Iris pigment epithelial cell (primary cell): ENCODE measurements around the gene ITGA11.

ENCODE experiments used
- DNase-seq: peaks from one replicate; pipeline ENCODE4 v3.0.0-alpha.2; 2011; ENCODE audit warnings: low read depth

ITGA11 gene

DNA sequence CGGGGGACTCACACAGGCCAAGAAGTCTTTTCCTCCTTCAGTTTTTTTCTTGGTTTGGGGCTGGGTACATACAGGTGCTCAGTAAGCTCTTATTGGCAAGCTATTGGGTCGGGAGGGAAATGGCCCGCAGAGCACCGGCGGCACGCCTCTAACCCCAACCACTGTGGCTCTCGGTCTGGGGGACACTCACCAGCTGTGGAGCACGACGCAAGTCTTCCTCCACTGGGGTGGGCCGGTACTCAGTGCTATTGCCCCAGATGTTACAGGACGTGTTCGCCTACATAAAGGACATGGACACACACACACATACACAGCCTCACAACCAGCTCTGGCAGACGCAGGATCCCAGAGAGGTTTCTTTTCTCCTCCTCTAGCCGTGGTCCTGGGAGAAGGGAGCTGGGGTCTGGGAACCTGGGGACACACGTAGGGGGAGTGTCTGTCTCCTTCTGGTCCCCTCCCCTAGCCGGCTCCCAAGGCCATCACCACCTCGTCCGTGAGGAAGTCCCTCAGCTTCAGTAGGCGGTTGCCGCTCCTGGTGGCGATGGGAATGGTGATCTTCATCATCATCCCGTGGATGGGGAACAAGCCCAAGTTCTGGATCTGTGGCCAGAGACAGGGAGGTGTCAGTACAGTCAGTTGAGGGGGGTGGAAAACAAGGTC lies 121.0 kb downstream of the ITGA11 start:
- DNase-seq, result no peak

DNA sequence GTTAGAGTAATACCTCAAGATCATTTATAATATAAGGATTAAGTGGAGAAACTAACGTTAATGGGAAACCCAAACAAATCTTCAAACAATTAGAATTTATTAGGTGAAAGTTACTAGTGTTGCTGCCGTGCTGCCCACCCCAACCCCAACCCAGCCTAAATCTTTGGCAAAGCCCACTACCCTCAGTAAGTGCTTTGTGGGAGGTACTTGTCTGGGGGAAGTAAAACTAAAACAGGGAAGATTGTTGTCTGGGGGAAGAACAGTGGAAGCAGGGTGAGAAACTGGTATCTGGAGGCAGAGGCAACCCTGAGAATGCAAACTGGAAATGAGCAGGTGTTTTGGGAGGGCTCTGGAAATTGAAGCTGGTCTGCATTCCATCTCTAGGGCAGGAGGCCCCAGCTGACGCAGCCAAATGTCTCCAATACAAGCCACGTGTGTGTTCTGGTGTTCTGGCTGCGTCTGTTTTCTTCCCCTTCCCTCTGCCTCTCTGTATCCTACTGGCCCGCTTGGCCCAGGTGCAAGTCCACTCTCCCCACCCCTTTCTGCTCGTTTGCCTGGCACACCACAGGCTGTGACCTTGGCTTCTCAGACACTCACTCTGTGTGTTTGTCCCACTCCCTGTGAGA lies 121.7 kb downstream of the ITGA11 start:
- no peak for DNase-seq

- peak; percentile 31 for DNase-seq
Measured at GRCh38 chr15:68309024-68309423, 122.9 kb downstream of the ITGA11 start.

DNA sequence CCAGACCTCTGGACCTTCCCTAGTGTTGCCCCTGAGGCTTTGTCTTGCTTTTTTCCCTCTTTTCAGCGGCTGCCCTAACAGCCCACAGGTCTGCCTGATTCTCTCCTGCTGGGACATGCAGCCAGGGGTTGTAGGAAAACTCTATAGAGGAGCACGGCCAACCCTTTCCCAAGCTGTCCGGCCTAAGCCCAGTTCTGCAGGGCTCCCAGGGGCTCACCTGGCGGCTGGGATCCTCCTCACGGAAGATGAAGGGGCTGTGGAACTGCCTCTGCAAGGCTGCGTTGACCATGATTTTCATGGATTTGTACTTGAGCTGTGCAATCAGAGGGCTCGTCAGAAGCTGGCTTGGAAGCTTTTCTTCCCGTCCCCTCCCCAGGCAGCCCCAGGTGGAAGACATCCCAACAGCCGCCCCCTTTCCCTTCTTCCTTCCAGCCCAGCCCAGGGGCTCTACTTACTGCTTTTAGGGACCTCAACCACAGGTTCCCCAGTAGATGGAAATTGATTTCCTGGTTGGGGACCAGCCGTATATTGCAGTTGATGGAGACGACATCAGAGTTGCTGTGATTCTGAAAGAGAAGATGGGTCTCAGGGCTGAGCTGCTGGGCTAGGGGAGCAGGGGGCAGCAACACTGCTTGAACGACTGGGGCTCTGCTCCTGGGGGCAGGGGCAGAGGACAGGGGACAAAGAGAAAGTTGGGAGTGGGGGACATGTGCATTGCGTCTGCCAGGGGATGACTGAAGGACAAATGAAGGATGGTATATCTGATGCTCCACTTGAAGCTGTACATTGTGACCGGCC lies 124.6 kb downstream of the ITGA11 start:
- DNase-seq, result no peak

DNA sequence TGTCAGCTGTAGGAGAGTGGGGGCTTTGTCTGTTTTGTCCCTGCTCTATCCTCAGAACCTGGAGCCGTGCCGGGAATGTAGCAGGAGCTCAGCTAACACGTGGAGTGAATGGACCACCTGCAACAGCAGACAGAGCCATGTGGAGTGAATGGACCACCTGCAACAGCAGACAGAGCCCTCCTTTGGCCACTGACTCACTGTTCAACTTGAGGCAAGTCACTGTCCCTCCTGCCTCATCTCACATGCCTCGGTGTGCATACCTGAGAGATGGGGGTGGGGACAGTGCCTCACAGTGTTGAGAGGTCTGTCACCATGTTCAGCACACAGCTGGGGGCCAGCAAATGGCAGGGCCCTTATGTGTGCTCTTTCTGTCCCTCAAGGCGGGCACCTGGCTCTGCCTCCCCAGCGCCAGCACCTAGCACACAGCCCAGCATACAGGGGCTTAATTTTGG lies 126.5 kb downstream of the ITGA11 start:
- DNase-seq, result no peak

DNA sequence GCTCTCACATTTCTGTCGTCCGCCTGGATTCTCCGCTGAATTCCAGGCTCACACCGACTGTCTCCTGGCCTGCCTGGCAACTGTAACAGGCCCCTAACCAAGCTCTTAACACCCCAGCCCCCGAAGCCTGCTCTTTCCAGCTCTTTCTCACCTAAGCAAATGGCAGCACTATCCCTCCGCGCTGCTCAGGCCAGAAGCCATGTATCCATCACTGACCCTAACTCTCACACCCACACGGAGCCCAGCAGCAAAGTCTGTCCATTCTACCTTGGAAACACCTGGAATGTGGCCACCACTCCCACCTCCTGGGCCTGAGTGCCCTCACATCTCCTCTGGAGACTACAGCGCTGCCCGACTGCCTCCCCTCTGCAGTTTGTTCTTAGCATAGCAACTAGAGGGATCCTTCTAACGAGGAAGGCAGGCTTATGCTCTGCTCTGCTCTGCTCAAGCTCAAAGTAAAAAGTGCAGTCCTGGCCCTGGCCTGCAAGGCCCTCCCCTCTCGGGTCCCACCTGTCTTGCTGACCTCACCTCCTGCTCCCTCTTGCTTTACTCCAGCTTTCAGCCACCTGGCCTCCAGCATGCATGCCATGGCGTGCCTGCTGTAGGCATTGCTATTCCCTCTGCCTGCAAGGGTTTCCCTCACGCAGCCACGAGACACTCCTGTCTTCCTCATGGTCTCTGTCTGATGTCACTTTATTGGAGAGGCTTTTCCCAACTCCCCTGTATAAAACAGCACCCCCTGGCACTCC lies 127.2 kb downstream of the ITGA11 start:
- DNase-seq, result no peak

- DNase-seq, result no peak
Measured at GRCh38 chr15:68303560-68304436, 128.2 kb downstream of the ITGA11 start.

- no peak for DNase-seq
Measured at GRCh38 chr15:68303134-68303533, 128.8 kb downstream of the ITGA11 start.

GRCh38 chr15:68302729-68303128 lies 129.2 kb downstream of the ITGA11 start:
- no peak for DNase-seq

DNA sequence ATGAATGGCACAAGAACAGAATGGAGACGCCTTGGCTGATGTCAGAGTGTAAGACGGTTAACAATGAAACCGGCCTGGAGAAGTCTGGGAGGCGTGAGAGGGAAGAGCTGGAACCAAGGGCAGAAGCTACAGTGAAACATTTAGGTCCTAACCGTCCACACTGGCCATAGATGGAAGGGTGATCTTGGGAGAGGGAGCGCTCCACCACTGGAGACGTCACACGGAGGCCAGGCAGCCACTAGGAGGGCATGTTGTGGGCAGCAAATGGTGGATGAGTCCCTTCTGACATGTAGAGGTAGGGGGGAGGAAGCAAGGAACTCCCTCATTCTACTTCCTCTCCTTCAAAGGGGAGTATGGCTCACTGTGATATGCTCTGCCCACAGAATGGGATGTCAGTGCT lies 130.7 kb downstream of the ITGA11 start:
- no peak for DNase-seq

DNA sequence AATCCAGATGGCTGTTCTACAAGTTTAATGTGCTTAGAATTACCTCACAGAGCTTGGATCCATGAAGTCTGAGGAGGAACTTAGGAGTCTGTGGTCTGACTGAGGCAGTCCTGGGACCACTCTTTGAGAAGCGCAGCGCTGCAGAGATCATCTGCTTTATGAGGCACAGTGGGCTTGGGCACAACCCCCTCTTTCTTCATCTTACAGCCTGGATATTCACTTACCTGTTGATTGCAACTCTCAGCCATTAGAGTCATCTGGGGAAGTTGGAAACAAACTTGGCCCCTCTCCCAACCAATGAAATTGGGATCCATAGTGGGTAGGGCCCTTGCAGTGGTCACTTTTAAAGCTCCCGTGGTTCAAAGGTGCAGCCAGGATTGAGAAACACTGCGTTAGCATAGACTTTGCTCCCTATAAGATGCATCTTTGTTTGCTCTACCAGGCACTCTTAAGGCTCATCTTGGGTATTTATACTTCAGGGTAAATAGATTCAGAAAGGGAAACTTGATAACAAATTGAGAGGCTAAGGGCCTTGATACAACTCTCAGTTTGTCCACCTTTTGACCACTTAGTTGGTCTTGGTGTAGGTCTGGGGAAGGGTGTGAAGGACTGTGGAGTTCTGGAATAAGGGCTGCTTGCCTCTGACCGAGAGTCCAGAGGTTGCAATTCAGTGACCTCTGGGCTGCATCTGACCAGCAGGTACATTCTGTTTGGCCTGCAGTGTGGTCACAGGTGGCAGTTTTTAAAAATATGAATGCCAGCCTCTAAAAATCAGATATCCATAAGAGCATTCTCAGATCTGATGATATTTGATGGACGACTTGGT lies 131.6 kb downstream of the ITGA11 start:
- no peak for DNase-seq

GRCh38 chr15:68299436-68299835 lies 132.5 kb downstream of the ITGA11 start:
- DNase-seq, result no peak

DNA sequence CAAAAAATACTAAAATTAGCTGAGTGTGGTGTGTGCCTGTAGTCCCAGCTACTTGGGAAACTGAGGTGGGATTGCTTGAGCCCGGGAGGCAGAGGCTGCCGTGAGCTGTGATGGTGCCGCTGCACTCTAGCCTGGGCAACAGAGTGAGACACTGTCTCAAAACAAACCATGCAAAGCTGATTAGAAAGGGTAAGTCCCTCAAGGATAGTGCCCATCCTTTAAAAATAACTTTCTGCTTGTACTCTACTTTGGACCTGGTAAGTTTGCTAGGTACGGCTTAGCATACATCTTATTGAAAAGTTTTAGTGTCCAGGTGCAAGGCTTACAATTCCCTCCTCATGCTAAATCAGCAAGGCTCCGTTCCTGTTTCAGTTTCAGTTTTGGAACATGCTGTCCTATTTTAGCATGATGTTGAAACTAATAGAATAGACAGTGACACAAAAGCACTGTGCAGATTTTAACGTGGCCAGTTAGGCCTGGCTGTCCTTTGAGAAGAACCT lies 133.0 kb downstream of the ITGA11 start:
- peak; percentile 28 for DNase-seq

GRCh38 chr15:68298336-68298735 lies 133.6 kb downstream of the ITGA11 start:
- no peak for DNase-seq

DNA sequence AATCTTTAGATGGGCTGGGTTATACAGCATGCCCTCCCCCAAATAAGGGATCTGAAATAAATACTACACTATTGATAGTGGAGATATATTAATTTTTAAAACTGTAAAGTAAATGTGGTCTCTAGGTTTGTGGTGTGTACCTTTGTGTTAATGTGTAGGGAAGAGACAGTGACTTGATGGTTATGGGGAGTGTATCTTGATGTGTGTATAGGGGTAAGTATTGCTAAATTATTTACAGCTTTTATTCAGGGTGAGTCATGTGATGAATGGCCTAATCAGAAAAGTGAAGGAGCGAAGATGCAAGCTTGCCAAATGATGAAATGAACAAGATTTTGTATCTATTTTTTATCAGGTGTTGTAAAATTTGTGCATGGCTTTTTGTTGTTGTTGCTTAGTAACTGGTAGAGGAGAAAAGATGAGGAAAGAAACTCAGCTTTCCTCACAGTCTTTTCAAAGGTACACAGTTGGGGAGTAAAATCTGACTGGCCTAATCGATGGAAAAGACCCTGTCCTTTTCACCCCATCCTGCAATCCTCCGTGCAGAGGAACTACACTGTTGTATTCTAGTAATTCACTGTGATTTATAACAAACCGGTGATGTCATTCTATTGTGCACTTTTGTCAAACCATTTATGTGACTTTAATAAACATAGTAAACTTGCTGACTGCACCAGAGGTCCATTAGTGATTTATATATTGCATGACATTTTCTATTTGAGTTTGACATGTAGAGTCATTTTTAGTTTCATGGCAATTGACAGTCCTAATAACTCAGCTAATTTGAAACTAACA lies 136.8 kb downstream of the ITGA11 start:
- DNase-seq, result peak; percentile 28

GRCh38 chr15:68292967-68293366 lies 139.0 kb downstream of the ITGA11 start:
- no peak for DNase-seq

DNA sequence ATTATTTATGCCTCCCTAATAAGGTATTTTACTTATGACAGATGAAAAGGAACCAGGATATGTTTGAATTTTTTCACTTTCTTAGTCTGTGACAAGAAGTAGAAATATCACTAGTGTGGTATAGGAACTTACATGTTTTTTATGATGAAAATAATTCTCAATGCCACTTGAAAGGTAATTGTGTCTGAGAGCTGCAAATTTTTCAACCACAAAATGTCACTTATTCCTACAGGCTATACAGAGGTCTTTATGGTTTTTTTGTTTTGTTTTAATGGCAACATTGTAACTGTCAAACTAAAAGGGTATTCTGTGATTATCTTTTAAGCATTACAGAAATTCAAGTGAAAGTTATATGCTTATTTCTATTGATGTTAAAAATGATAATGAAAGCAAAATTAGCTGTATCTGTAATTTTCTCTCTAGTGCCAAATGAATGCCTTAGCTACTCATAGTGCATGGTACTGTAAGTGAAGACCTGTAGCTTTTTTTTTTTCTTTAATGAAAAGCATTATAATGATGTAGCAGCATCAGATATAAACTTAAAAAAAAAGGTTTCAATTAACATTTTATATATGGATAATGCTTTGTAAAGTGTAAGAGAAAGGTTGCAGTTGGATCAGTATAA lies 139.7 kb downstream of the ITGA11 start:
- no peak for DNase-seq

DNA sequence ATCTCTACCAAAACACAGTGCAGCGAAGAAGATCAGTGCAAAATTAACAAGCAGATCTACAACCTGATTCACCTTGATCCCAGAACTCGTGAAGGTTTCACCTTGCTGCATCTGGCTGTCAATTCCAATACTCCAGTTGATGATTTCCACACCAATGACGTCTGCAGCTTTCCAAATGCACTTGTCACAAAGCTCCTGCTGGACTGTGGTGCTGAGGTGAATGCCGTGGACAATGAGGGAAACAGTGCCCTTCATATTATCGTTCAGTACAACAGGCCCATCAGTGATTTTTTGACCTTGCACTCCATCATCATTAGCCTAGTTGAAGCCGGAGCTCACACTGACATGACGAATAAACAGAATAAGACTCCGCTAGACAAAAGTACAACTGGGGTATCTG lies 141.2 kb downstream of the ITGA11 start:
- DNase-seq, result no peak
